Right atrium auricular region (tissue), 2 donors: ENCODE data around the gene DNASE1. TPM values are rescaled to one million over a fixed set of nuclear protein-coding genes. Genes with fewer than 3 reads are reported as not detected.

Experiments used
- DNase-seq: peaks from one replicate; pipeline ENCODE4 v3.0.0-alpha.2; 2019; ENCODE audit warnings: low spot score
- H3K27ac ChIP-seq, 2 donors: fragments of 200-600 bp; sonication (generic); 1 replicate in 1 of 2; 2 replicates in 1 of 2; pipeline ENCODE4 v1.5.1; 2016 to 2019
- H3K27me3 ChIP-seq, 2 donors: fragments of 200-600 bp; sonication (generic); one replicate each; pipeline versions ENCODE4 v1.5.1 to v1.6.0; 2017 to 2019
- H3K36me3 ChIP-seq: fragments of 200-600 bp; sonication (generic); one replicate; pipeline ENCODE4 v1.5.1; 2016
- H3K4me1 ChIP-seq, 2 donors: fragments of 200-600 bp; sonication (generic); one replicate each; pipeline versions ENCODE4 v1.5.1 to v1.6.0; 2017 to 2019
- H3K4me3 ChIP-seq, 2 donors: fragments of 200-600 bp; sonication (generic); 1 replicate in 1 of 2; 2 replicates in 1 of 2; pipeline ENCODE4 v1.5.1; 2017 to 2019; ENCODE audit warnings: mild to moderate bottlenecking in 1 of 2, moderate library complexity in 1 of 2
- H3K9me3 ChIP-seq, 2 donors: fragments of 200-600 bp; sonication (generic); one replicate each; pipeline ENCODE4 v1.5.1; 2019
- CTCF ChIP-seq, 2 donors: fragments of 200-600 bp; sonication (generic); IDR thresholded peaks; one replicate each; pipeline ENCODE4 v1.5.1; 2019; ENCODE audit warnings: antibody characterized with exemption in 2 of 2
- total RNA-seq, 2 donors: library from RNA; depleted of rRNA; stranded (reverse); fragments of >200 nt; gene quantifications; one replicate each; pipeline ENCODE4 v1.1.0, GENCODE V29; 2016

DNASE1 gene
- total RNA-seq, 2 donors from 2014 or later, result 2.7 to 6.7 TPM

- peaks cover 0 to 10% of the 10 kb centered on the region in 2 donors for H3K4me1 ChIP-seq
- no peak for TF ChIP-seq CTCF (IDR thresholded peaks at IDR 0.05)
- no peak overlapping the region for H3K4me3 ChIP-seq
- no peak overlapping the region for H3K27ac ChIP-seq
- no peak for DNase-seq
- no peaks in the 10 kb centered on the region for H3K9me3 ChIP-seq
- peaks cover 6% of the 10 kb centered on the region for H3K36me3 ChIP-seq
- H3K27me3 ChIP-seq, result no peaks in the 10 kb centered on the region
These were observed 9.4 kb upstream of the DNASE1 start for GRCh38 chr16:3645108-3645503.

- TF ChIP-seq CTCF (IDR thresholded peaks at IDR 0.05), result no peak
- Histone ChIP-seq H3K4me1 (peaks cover 0 to 10% of the 10 kb centered on the region in 2 donors), H3K27ac (no peak overlapping the region), H3K36me3 (peaks cover under 1% of the 10 kb centered on the region), H3K27me3 (no peaks in the 10 kb centered on the region), H3K9me3 (no peaks in the 10 kb centered on the region), H3K4me3 (no peak overlapping the region)
- DNase-seq, result no peak
These were observed 8.8 kb upstream of the DNASE1 start for GRCh38 chr16:3645504-3646347.

DNA sequence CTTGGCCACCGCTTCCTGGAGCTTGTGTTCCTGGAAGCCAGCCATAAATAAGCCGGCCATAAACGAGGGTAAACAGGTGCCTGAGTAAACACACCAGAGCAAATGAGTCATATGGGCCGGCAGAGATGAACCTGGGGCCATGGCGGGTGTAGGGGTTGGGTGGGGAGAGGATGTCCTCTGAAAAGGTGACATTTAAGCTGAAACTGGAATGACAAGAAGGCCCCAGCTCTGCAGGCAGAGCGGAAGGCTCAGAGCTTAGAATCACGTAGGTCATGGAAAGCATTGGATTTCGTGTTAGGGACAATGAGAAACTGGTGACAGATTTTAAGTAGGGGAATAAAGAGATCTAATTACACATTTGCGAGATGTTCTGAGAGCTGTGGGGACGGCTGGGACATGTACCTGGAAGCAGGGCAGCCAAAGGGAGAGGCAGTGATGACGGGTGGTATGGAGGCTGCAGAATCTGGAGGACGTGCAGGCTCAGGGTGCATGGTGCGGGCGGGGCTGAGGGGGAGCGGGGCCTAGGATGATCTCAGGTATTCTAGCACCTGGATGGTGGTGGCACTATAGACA, 8.1 kb upstream of the DNASE1 start:
- TF ChIP-seq CTCF (IDR thresholded peaks at IDR 0.05), result no peak
- no peak overlapping the region for H3K27ac ChIP-seq

GRCh38 chr16:3650631-3651265, 3.7 kb upstream of the DNASE1 start:
- Histone ChIP-seq H3K4me1 (peaks cover 0 to 8% of the 10 kb centered on the region in 2 donors), H3K9me3 (no peaks in the 10 kb centered on the region), H3K27me3 (no peaks in the 10 kb centered on the region), H3K27ac (no peak overlapping the region), H3K36me3 (no peaks in the 10 kb centered on the region), H3K4me3 (no peak overlapping the region)
- DNase-seq, result no peak
- no peak for TF ChIP-seq CTCF (IDR thresholded peaks at IDR 0.05)

More for the DNA sequence above, 8.1 kb upstream of the DNASE1 start:
- H3K4me1 ChIP-seq, result peaks cover 0 to 10% of the 10 kb centered on the region in 2 donors
- no peak for DNase-seq
- no peaks in the 10 kb centered on the region for H3K9me3 ChIP-seq
- no peaks in the 10 kb centered on the region for H3K36me3 ChIP-seq
- no peaks in the 10 kb centered on the region for H3K27me3 ChIP-seq
- no peak overlapping the region for H3K4me3 ChIP-seq

DNA sequence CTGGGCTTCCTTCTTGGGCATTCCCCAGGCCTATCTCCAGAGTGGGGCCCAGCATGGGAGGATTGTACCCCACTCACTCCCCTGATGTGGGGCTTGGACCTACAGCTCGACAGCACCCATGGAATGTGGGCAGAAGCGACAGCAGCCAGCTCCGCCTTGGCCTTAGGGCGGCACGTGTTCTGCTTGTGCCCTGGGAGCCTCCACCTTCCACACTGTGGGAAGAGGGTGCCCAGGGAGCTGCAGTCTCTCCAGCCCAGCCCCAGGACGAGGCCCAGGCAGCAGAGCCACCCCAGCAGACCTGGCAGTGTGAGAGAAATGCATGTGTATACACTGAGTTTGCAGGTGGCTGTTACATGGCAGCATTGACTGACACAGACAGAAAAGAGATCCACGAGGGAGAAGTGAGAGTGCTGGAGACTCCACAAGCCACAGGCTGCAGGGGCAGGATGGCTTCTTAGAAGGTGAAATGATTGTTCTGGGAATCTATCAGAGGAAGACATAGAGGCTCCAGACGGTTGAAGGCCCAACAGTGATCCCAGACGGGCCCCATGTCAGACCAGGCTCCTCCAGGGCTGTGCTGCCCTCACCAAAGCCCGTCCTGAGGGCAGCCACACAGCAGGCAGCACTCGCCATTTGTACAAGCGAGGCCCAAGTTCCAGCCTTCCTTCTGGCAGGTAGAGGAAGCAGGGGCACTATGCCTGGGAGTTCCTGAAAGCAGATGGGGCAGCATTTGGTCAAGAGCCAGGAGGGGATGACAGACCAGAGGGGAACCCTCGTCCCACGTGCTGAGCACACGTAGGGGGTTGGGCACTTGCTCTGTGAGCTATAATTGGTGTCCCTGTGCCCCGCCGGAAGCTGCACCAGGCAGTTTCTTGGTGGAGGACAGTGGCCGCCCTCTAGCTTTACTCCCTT, 2.8 kb upstream of the DNASE1 start:
- peaks cover 0 to 9% of the 10 kb centered on the region in 2 donors for H3K4me1 ChIP-seq
- no peak overlapping the region for H3K4me3 ChIP-seq
- no peak overlapping the region for H3K27ac ChIP-seq
- H3K27me3 ChIP-seq, result no peaks in the 10 kb centered on the region
- H3K36me3 ChIP-seq, result peaks cover 3% of the 10 kb centered on the region
- TF ChIP-seq CTCF (IDR thresholded peaks at IDR 0.05), result no peak
- no peak for DNase-seq
- H3K9me3 ChIP-seq, result no peaks in the 10 kb centered on the region
